Stimulated activated CD4-positive, alpha-beta T cell treated with anti-CD3 and anti-CD28 coated beads, Interleukin-12 subunit alpha, Interleukin-12 subunit beta, amount 100 ng/mL, for 4 hours (primary cell): Measurements from ENCODE around the gene SCYL2.
"Not testable (repeated sequence)": the region's sequence is repeated elsewhere in the genome, so short reads cannot be mapped to it uniquely, and the experiment has no call there.

ENCODE experiments used
- DNase-seq: peaks from one replicate; pipeline ENCODE4 v3.0.0-alpha.2; 2020

SCYL2 gene

DNA sequence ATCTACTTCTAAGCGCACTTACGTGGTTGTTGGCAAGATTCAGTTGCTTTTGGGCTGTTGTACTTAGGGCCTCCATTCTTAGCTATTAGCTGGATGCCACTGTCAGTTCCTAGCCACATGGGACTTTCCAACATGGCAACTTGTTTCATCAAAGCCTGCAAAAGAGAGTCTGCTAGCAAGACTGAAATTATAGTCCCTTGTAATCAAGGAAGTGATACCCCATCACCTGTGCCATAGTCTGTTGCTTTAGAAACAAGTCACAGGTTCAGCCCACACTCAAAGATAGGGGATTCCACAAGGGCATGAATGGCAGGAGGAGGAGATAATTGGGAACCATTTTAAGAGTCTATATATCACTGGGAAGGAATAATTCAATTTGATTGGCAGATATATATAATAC, 62.8 kb downstream of the SCYL2 start:
- DNase-seq = no peak

DNA sequence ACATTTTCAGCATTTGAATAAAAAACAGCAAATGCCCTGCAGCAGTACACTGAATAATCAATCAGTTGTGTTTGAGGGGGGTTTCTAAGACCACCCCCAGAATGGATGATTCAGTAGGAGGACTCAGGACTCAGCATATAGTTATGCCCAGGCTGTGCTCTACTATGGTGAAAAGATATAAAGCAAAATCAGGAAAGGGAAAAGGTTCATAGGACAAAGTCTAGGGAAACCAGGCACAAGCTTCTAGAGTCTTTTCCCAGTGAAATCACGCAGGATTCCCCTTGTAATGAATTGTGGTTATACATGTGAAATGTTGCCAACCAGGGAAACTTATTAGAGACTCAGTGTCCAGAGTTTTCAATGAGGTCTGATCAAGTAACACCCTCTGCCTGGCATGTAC, 64.9 kb downstream of the SCYL2 start:
- DNase-seq = no peak

DNA sequence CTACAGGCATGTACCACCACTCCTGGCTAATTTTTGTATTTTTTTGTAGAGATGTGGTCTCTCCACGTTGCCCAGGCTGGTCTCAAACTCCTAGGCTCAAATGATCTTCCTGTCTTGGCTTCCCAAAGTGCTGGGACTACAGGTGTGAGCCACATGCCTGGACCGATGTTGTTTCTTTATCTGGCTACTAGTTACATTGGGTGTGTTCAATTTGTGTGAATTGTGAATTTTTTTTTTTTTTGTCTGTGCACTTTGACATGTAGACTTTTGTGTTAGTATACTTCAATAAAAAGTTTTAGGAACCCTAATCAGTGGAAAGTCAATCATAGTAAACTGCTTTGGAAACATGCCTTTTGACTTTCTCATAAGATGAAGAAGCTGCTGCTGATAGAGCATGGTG, 65.9 kb downstream of the SCYL2 start:
- DNase-seq = no peak

DNA sequence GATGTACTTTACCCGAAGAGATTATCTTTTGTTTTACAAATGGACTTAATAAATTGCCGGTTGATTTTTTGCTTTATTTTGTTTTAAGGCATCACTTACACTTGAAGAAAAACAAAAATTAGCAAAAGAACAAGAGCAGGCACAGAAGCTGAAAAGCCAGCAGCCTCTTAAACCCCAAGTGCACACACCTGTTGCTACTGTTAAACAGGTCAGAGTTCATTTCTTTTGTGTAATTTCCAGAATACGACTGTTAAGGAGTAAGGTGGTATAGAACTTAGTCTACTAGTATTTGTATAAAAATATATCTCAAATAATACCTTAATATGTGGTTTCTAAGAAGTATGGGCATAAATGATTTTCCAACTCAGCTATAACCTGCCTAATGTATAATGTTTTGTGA, 70.3 kb downstream of the SCYL2 start:
- no peak for DNase-seq

DNA sequence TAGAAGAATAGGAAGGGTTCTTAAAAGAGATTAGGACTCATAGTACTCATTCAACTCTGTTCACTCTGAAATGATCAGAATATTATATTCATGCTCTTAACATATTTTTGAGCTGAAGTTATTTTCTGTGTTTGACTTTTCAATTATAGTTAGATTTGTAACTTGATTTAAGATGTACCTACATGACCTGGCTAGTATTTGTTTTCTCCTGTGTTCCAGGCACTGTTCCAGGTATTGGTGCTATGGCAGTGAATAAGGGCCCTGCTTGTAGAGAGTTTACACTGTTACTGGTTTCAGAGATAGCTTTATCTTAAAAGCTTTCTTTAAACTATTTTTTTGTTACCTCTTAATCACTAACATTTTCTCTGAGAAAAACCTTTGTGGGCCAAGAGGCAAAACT, 70.8 kb downstream of the SCYL2 start:
- DNase-seq = no peak

DNA sequence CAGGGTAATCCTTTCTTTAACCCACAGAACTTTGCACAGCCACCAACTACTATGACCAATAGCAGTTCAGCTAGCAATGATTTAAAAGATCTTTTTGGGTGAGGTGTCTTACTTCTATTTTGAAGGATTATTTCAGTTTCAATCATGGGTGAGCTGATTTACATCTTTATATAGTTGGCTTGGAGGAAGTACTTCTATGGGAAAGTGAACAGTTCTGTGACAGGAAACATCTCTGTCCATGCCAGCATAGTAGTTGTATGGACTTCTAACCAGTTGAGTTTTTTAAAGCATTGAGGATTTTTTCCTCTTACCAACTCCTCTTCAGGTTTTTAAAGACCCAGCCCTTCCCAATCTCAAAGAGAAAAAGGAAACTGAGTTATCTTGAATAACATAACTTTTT, 72.1 kb downstream of the SCYL2 start:
- no peak for DNase-seq

DNA sequence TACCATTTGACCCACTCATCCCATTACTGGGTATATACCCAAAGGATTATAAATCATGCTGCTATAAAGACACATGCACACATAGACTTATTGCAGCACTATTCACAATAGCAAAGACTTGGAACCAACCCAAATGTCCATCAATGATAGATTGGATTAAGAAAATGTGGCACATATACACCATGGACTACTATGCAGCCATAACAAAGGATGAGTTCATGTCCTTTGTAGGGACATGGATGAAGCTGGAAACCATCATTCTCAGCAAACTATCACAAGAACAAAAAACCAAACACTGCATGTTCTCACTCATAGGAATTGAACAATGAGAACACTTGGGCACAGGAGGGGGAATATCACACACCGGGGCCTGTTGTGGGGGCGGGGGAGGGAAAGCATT, 75.9 kb downstream of the SCYL2 start:
- DNase-seq = not testable (repeated sequence)

DNA sequence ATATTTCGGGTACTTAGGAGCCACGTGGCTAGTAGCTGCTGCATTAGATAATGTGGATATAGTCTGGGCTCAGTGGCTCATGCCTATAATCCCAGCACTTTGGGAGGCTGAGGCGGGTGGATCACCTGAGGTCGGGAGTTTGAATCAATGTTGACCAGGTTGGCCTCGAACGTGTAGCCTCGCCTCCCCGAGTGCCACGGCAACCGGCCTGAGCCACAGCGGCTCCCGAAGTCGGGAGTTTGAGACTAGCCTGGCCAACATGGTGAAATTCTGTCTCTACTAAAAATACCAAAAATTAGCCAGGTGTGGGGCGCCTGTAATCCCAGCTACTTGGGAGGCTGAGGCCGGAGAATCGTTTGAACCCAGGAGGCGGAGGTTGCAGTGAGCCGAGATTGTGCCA, 77.4 kb downstream of the SCYL2 start:
- not testable (repeated sequence) for DNase-seq

DNA sequence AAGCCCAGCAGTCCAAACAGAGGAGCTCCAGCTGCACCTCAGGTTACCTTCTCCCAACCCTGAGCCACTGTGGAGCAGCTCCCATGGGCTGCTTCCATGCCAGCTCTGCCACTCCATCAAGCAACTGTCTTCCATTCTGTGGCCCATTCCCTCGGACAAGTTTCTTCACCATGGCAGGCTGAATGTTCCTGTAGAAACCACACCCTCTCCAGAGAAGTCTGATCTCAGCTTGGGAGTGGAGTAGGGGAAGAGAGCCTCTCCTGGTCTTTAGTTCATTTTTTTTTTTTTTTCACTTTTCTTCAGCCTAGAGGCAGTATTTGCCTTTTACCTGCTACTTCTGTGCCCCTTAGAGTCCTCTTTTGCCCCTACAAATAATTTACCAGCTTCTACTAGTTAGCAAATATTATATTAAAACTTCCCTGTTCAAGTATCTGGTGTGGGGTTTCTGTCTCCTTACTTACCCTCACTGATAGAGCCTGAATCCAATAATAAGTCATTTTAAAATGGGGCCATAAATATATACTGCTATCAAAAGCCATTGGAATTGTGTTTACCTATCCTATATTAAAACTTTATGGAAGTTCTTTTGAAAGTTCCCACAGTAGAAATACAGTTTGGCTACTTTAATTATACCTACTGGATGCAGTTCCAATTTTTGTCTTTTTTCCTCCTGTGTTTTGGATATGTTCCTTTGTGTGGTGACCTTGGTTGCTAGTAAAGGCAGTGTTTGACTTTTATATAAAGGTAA, 78.2 kb downstream of the SCYL2 start:
- no peak for DNase-seq

DNA sequence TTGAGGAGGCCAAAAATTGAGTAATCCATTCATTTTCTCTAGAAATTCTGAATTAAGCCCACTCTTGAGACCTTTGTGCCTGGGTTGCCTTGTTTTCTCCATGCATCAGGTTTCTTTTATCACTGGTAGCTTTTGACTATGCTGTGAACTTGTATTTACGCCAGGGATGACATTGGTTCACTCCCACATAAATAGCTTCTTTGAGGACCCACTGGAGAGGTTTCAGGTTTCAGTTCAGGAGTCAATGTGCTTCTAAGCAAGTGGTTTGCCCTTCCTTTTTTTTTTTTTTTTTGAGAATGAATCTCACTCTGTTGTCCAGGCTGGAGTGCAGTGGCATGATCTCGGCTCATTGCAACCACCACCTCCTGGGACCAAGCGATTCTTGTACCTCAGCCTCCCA, 79.7 kb downstream of the SCYL2 start:
- no peak for DNase-seq

DNA sequence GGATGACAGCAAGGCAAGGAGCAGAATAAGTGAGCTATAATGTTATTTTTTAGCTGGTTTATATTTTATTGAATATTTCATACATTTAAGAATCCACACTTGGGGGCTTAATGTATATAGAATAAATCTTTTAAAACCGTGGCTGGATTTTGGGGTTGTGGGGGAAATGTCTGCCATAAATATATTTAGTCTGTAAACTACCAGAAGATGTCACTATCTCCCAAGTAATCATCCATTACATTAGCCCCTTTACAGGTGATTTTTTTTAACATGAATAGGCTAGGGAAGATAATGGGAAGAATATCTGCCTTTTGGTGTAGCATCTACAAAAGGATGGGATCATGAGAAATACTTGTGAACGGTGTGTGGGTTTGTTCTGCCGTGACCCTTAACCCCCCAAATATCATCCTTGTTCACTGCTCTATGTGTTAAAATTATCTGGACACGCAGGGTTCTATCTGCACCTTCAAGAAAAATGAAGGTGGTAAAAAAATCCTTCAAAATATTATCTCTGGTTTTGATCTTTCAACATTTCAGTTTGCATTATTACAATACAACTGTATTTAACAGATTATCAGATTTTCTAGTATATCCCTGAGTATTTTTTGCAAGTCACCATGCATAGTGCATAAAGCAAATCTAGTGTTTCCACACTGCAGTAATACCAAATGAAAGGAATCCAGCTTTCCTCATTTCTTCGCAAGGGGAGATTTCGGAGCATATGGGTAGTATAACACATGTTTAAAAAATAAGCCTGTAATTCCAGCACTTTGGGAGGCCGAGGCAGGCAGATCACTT, 81.9 kb downstream of the SCYL2 start:
- DNase-seq = no peak

DNA sequence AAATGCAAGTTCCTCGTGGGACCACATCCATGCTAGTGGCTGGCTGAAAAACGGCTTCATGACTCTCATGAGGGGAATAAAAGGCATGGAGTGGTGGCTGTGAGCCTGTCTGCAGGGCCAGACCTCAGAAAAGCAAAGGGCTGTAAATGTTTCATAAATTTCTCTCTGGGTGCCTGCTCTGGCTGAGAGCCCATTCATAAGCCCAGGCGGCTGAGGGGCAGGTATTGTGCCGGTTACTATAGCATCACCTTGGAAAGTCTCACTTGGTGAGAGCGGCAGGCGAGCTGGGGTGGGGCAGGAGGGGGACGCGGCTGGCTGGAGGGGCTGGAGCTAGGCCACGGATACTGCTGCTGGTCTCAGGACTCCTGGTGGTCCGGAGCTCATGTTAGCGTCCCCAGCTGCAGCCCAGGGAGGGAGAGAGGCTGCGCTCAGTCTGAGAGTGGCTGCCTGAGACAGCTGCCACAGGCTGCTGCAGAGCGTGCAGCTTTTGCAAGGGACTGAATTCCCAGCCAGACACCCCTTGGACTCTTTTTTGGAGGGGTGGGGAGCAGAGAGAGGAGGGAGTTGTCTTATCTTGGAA, 89.8 kb downstream of the SCYL2 start, which contains the start of gene SLC17A8:
Gene SLC17A8, plus strand, starts transcription at position 431 of the 580 bp plus-strand sequence. CDS start 318 bp downstream, outside the sequence.
- no peak for DNase-seq

DNA sequence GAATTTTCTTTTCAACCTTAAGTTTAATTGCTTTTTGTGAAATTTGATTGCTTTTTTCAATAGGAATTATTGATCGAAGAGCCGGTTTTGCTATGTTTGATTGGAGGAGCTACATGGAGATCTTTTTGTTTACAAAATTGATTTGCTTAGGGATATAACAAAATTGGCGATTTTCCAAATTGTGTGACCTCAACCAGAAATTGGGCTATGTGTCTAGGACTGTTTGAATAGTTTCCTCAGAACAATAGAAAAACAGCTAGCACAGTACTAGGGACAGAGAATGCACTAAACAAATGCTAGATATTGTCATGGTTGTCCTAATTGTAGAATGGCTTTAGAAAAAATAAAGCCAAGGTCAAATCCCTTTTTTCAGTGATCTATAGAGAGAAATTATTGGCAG, 92.3 kb downstream of the SCYL2 start:
- DNase-seq = no peak

DNA sequence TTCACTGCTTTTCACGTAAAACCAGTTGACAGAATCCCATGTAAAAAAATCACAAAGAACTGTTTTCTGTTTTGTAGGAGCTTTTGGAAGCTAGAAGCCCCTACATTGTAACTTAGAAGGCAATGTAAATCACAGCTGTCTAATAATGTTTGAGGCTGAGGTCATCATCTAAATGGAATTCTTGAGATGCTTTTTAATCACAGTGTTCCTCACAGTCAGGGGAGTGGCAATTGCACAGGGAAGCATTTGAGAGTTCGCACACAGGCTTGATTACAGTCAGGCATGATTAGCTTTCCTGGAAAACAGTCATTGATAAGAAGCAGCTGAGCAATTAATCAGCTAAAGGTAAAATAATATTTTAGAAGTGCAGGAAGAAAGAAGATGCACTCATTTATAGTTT, 92.8 kb downstream of the SCYL2 start:
- no peak for DNase-seq

DNA sequence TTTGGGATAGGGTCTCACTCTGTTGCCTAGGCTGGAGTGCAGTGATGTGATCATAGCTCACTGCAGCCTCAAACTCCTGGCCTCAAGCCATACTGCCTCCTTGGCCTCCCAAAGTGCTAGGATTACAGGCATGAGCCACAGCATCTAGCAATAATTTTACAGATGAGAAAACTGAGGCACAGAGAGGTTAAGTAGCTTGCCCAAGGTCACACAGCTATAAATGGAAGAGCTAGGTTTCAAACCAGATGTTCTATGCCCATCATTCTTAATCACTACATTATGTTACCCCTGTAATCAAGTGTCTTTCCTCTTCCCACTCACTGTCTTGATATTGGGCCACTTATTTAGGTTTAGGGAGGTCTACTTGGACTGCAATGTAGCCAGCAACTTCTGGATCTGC, 93.5 kb downstream of the SCYL2 start:
- DNase-seq = no peak

DNA sequence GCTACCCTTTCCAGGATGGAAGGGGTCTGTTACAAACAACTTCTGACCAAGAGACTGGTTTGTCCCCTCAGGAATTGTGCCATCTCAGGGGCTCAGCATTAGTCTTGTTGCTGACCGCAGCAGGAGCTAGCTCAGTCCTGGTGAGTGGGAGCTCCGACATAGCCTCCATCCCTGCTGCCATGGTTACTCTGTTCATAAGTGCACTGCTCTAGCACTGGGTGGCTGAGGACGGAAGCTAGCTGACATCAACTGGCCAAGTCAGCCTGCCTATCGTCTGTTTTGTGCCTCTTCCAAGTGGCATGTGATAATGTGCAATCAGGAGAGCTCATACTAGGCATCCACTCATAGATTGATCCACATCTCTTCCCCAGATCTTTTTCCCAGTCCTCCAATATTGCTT, 97.3 kb downstream of the SCYL2 start:
- no peak for DNase-seq

DNA sequence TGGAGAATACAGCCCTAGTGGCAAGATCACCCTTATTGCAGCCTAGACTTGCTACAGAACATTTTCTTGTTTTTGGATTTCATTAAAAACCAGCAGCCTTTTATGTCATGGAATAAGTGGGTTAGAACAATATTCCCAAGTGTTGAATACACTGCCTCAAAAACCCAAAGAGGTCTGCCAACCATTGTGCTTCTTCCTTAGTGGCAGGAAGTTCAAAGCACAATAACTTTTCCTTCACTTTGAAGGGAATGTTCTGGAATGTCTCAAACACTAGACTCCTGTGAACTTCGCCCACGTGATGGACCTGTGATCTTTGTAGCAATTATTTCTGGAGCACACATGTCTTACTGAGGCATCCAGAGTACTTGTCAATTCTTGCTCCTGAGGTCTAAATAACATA, 98.4 kb downstream of the SCYL2 start:
- DNase-seq = no peak

DNA sequence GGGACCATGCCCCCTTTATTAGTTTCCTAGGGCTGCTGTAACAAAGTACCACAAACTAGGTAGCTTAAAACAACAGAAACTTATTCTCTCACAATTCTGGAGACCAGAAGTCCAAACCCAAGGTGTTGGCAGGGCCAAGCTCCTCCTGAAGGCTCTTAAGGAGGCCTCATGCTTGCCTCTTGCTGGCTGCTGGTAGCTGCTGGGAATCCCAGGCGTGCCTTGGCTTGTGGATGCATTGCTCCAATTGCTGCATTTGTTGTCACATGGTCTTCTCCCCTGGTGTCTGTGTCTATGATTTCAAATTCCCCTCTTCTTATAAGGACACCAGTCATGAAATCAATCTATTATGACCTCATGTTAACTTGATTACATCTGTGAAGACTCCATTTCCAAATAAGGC, 101.1 kb downstream of the SCYL2 start:
- DNase-seq = no peak

DNA sequence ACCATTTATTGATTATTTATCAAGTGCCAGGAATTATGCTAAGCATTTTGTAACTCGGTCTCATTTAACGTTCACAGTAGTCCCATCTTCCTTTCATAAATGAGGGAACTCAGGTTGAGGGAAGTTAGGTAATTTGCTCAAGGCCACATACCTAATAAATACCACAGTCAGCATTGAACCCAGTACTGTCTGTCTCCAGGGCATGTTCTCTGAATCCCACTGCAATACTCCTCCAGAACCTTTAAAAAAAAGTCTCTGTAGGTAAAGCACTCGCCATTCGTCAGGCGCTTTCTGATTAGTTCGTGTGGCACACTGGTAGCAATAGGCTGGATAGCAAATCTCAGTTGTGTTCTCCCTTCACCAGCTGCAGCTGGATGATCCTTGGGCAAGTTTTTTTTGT, 104.2 kb downstream of the SCYL2 start:
- no peak for DNase-seq

DNA sequence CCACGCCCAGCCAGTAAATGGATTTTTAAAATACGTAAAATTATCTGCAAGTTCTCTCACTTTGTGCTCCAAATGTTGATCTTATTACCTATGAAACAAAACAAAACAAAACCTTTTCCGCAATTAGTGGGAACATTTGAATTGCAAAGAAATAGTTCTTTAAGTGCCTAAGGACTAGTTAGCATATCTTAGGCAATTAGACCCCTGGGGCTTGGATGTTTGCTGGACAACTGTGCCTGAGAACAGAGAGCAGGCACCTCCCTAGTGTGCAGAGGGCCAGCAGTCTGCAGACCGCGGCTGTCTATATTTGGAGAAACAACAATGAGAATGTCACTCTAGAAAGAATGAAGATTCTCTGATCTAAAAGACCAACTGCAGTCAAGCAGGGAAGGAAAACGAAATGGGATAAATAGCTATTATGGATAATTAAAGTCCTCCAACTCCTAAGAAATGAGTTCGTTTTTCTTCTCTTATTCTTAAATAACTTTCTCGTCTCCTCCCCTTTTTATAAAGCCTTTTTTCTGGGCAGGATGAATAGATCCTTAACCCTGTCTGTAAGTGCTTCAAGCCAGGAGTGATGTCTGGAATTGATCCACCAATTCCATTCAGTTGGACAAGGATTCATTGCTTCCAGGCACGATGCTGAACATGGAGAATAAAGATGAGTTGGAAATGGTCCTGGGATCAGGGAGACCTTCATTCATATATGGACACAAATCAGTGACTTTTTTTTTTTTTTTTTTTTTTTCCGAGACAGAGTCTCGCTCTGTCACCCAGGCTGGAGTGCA, 106.1 kb downstream of the SCYL2 start:
- no peak for DNase-seq

DNA sequence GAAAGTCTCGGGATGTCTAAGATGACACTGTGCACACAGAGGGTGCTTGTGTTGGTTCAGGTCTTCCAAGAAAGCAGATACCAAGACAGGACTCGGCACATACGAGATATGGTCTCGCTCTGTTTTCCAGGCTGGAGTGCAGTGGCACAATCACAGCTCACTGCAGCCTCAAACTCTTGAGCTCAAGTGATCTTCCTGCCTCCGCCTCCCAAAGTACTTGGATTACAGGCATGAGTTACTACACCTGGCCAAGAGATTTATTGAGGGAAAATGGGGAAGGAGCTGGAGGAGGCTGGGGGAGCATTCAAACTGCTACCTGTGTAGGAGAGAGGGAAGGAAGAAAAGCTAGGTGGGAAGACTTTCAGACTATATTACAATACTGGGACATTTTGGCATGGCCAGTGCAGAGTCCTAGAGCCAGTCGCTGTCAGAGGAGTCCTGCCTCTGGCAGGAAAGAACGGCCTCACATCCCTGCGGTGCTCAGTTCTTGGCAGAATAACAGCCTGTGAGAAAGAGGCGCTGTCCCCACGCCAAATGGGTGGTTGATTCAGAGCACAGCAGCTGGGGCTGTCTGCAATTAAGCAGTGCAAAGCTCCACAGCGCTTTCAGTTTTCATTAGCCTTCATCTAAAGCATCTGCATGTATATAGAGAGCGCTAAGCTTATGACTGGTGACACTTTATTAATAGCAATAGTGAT, 108.2 kb downstream of the SCYL2 start:
- DNase-seq = no peak

DNA sequence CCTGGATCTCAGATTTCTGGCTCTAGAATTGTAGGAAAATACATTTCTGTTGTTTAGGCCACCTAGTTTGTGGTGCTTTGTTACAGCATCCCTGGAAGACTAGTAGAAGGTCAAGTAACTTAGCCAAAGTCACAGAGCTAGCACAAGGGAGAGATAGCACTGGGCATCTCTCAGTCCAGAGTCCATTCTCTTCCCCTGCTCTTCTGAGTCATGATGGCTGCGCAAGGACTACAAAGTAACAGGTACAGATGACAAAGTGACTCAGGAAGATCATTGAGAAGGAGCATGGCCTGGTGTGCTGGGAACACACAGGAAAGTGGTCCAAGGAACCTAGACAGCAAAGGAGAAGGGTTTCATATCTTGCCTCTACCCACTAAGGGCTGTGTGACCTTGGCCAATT, 109.2 kb downstream of the SCYL2 start:
- DNase-seq = no peak

DNA sequence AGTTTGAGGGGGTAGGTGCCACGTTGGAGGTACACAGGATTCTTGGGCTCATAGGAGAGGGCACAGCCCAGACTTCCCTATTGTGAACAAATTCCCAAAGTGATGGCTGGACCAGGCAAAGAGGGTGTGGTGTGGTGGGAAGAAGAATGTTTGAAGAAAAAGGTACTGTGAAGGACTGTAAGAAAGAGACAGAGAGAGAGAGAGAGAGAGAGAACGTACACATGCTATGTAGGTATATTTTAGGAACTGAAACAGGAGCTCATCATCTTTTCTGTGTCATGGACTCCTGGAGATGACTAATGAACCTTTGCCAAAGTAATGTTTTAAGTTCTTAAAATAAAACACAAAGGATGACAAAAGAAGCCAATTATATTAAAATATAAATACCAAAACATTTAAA, 114.4 kb downstream of the SCYL2 start:
- no peak for DNase-seq
